ENCODE measurements around the gene ARFIP1. TPM values are rescaled to one million over a fixed set of nuclear protein-coding genes. Genes with fewer than 3 reads are reported as not detected.

Gene ARFIP1
- total and polyA plus RNA-seq, 9 of the 15 experiments (the other 6 are each of a cell fraction or from before 2014, with no cell fraction given): 14.1 to 25.1 (median 20.9) TPM

DNA sequence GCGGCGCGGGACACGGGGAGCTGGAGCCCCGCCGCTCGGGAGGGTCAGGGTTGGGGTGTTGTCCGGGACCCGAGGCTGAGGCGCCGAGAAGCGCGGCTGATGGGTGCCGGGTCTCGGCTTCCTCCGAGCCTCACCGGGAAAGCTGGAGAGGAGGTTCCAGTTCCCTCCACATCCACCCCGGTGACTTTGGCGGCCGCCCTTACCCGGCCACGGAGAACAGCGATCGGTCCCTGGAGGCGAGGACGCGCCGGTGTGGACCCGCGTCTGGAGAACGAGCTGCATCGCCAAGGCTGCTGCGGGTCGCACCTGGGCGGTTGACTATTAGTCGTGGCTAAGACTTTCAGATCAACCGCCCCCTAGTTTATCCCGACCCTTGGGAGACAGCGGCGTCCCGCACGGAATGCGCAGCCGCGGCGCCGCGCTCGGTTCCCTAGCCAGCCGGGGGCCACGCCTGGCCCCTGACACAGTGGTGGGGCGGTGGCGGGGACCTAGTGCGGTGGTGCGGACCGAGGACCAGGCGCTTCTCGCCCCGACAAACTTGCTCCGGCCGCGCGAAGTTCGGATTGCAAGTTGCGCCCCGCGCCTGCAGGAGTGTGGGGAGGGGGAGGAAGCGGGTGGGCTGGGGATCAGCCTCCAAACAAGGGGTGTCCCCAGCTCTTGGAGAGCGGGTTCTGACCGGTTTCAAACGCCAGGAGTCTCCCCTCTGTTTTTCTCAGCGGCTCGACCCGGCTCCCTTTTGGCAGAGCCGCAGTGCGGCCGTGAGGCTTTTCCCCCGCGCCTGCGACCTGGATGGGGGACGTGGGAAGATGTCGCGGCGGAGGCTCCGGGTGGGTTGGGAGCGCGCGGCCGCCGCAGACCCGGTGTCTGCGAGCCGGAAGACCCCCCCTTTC lies 156.9 kb downstream of the ARFIP1 start (continued):
- TF ChIP-seq PHB (CRISPR knock-in tag; IDR thresholded peaks at IDR 0.05) (no peak), SAFB (IDR thresholded peaks at IDR 0.05; ENCODE audit: borderline replicate concordance, low read depth, low read length) (peak; percentile 54; the same call in 1 of the 2 replicates), ELF4 (CRISPR knock-in tag; IDR thresholded peaks at IDR 0.05) (no peak)
- TF ChIP-seq, protein P1, sequence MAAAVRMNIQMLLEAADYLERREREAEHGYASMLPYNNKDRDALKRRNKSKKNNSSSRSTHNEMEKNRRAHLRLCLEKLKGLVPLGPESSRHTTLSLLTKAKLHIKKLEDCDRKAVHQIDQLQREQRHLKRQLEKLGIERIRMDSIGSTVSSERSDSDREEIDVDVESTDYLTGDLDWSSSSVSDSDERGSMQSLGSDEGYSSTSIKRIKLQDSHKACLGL (CRISPR knock-in tag; IDR thresholded peaks at IDR 0.05; ENCODE audit: borderline replicate concordance, poor library complexity, severe bottlenecking): no peak

- FAIRE-seq: no peak
- Histone ChIP-seq H3K27ac (ENCODE audit: extremely low read depth, low read depth, low read length) (no peak overlapping the region), H3K9me3 (replicated peaks; ENCODE audit: control insufficient read depth, insufficient read depth, low read depth, low read length) (no peaks in the 10 kb centered on the region), H3K4me3 (peak overlapping the region; percentile 50), H3K4me1 (replicated peaks in 1 of 2; ENCODE audit: control insufficient read depth in 2 of 2, insufficient read depth in 2 of 2, low read length in 2 of 2) (peaks cover 0 to 26% of the 10 kb centered on the region in 2 experiments; a peak in 4 of 5 replicates), H3K36me3 (ENCODE audit: control insufficient read depth, insufficient read depth, low read length) (no peaks in the 10 kb centered on the region), H3K9ac (ENCODE audit: insufficient read depth in 1 of 2, low read depth in 2 of 2, low read length in 2 of 2) (peak overlapping the region; percentile 1 to 86; a peak in 3 of 4 replicates), H3K79me2 (ENCODE audit: control insufficient read depth, insufficient read depth, low read length) (no peaks in the 10 kb centered on the region), H3K9me1 (ENCODE audit: control insufficient read depth, insufficient read depth, low read length) (no peaks in the 10 kb centered on the region), H3K4me2 (ENCODE audit: insufficient read depth, low read length) (peak overlapping the region; percentile 71), H3K27me3 (ENCODE audit: control insufficient read depth in 2 of 2, insufficient read depth in 2 of 2, low read length in 2 of 2) (peaks cover 17 to 57% of the 10 kb centered on the region in 2 experiments), H2AFZ (ENCODE audit: low read depth, low read length) (peak overlapping the region; percentile 81), H4K20me1 (replicated peaks; ENCODE audit: control insufficient read depth, insufficient read depth, low read length) (0 out of 2 replicates have a peak, but pooled peaks cover 11% of the 10 kb centered on the region)
- ATAC-seq: peak; percentile 70
- ChIA-PET POLR2A (interaction anchor here (0.7 to 0.8 kb wide), 2 partner anchors 29 to 222 kb away, joined by 3 read pairs; no protein-coding TSS in a partner anchor), CTCF (ENCODE audit: low intra/inter-chr PET ratio) (no interaction called here)
- in situ Hi-C loops (cut with MboI) (no loop called here), intact Hi-C loops (cut with micrococcal nuclease) (loop anchor here (2.0 kb wide), 1 partner anchor 147 kb away; no protein-coding TSS in a partner anchor)
- DNase-seq (ENCODE audit: extremely low read depth in 1 of 4, low spot score in 3 of 4): peak; percentile 75 to 88 (median 82)
- WGBS (ENCODE audit: insufficient coverage, low coverage, missing lambda C conversion rate): 0% methylated on average over 29 of the region's 91 CpGs
- no TSS peak for BruUV-seq (replicated peaks)
- no peak for TF ChIP-seq TBL1XR1 (IDR thresholded peaks at IDR 0.05; ENCODE audit: low read length in 2 of 2)
- TF ChIP-seq, protein P2, sequence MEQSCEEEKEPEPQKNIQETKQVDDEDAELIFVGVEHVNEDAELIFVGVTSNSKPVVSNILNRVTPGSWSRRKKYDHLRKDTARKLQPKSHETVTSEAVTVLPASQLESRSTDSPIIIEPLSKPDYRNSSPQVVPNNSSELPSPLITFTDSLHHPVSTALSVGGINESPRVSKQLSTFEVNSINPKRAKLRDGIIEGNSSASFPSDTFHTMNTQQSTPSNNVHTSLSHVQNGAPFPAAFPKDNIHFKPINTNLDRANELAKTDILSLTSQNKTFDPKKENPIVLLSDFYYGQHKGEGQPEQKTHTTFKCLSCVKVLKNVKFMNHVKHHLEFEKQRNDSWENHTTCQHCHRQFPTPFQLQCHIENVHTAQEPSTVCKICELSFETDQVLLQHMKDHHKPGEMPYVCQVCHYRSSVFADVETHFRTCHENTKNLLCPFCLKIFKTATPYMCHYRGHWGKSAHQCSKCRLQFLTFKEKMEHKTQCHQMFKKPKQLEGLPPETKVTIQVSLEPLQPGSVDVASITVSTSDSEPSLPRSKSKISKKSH (CRISPR knock-in tag; IDR thresholded peaks at IDR 0.05): no peak
- TF ChIP-seq ZNF75A (CRISPR knock-in tag; IDR thresholded peaks at IDR 0.05): no peak
Measured at GRCh38 chr4:152937336-152938236, 157.8 kb downstream of the ARFIP1 start.
